Neural progenitor cell (in vitro differentiated cells): ENCODE measurements around the gene FCGR3B. TPM values are rescaled to one million over a fixed set of nuclear protein-coding genes. Genes with fewer than 3 reads are reported as not detected.
A peak's percentile ranks its signal among the peaks of the same experiment; 100 is the strongest.
"Not testable (repeated sequence)": the region's sequence is repeated elsewhere in the genome, so short reads cannot be mapped to it uniquely, and the experiment has no call there.

Source experiments
- DNase-seq: peaks from one replicate; pipeline ENCODE4 v3.0.0-alpha.2; 2016; ENCODE audit warnings: low spot score
- H2AFZ ChIP-seq: fragments of 200-600 bp; sonication (generic); replicated peaks from 2 replicates; pipeline ENCODE4 v1.6.1; 2016; ENCODE audit warnings: antibody characterized with exemption
- H3F3A ChIP-seq: fragments of 200-600 bp; sonication (generic); 2 replicates; pipeline ENCODE4 v1.6.1; 2016; ENCODE audit warnings: antibody characterized with exemption, low read depth
- H3K27ac ChIP-seq: fragments of 200-600 bp; sonication (generic); 2 replicates; pipeline ENCODE4 v1.5.1; 2016; ENCODE audit warnings: mild to moderate bottlenecking
- H3K27me3 ChIP-seq: fragments of 200-600 bp; sonication (generic); 2 replicates; pipeline ENCODE4 v1.6.1; 2016; ENCODE audit warnings: mild to moderate bottlenecking, moderate library complexity
- H3K36me3 ChIP-seq: fragments of 200-600 bp; sonication (generic); 2 replicates; pipeline ENCODE4 v1.5.1; 2016
- H3K4me1 ChIP-seq: fragments of 200-600 bp; sonication (generic); 2 replicates; pipeline ENCODE4 v1.6.1; 2016; ENCODE audit warnings: mixed run types
- H3K4me2 ChIP-seq: fragments of 200-600 bp; sonication (generic); 2 replicates; pipeline ENCODE4 v1.6.1; 2016
- H3K4me3 ChIP-seq: fragments of 200-600 bp; sonication (generic); 2 replicates; pipeline ENCODE4 v1.5.1; 2016
- H3K79me2 ChIP-seq: fragments of 200-600 bp; sonication (generic); 2 replicates; pipeline ENCODE4 v1.6.1; 2016; ENCODE audit warnings: low read depth
- H3K9ac ChIP-seq: fragments of 200-600 bp; sonication (generic); 2 replicates; pipeline ENCODE4 v1.6.1; 2016
- H3K9me3 ChIP-seq: fragments of 200-600 bp; sonication (generic); 2 replicates; pipeline ENCODE4 v1.5.1; 2016; ENCODE audit warnings: low read depth
- H4K20me1 ChIP-seq: fragments of 200-600 bp; sonication (generic); 2 replicates; pipeline ENCODE4 v1.6.1; 2016; ENCODE audit warnings: low read depth
- H3K27ac Mint-ChIP-seq: 3 replicates; pipeline ENCODE4 v1.8.0; 2021; ENCODE audit warnings: mixed read lengths
- H3K27me3 Mint-ChIP-seq: 2 replicates; pipeline ENCODE4 v1.8.0; 2022; ENCODE audit warnings: low read depth, mild to moderate bottlenecking, inconsistent platforms, moderate library complexity, mixed read lengths; ENCODE audit not compliant: insufficient read depth
- H3K36me3 Mint-ChIP-seq: 3 replicates; pipeline ENCODE4 v1.8.0; 2021; ENCODE audit warnings: mixed read lengths
- H3K4me1 Mint-ChIP-seq: 3 replicates; pipeline ENCODE4 v1.8.0; 2021; ENCODE audit warnings: mixed read lengths
- H3K4me3 Mint-ChIP-seq: 3 replicates; pipeline ENCODE4 v1.8.0; 2021; ENCODE audit warnings: mild to moderate bottlenecking, moderate library complexity, mixed read lengths
- H3K9me3 Mint-ChIP-seq: 3 replicates; pipeline ENCODE4 v1.8.0; 2020; ENCODE audit warnings: mixed read lengths
- EZH2 ChIP-seq: fragments of 200-600 bp; sonication (generic); IDR thresholded peaks from 2 replicates; pipeline ENCODE4 v1.6.1; 2017; ENCODE audit warnings: antibody characterized with exemption, mild to moderate bottlenecking, moderate library complexity
- total RNA-seq: library from RNA; depleted of rRNA; stranded (reverse); fragments of >200 nt; gene quantifications from 2 replicates; pipeline ENCODE4 v1.2.3, GENCODE V29; 2015; ENCODE audit warnings: low replicate concordance

The FCGR3B gene
- total RNA-seq, 1 donor from 2014 or later: not detected

DNA sequence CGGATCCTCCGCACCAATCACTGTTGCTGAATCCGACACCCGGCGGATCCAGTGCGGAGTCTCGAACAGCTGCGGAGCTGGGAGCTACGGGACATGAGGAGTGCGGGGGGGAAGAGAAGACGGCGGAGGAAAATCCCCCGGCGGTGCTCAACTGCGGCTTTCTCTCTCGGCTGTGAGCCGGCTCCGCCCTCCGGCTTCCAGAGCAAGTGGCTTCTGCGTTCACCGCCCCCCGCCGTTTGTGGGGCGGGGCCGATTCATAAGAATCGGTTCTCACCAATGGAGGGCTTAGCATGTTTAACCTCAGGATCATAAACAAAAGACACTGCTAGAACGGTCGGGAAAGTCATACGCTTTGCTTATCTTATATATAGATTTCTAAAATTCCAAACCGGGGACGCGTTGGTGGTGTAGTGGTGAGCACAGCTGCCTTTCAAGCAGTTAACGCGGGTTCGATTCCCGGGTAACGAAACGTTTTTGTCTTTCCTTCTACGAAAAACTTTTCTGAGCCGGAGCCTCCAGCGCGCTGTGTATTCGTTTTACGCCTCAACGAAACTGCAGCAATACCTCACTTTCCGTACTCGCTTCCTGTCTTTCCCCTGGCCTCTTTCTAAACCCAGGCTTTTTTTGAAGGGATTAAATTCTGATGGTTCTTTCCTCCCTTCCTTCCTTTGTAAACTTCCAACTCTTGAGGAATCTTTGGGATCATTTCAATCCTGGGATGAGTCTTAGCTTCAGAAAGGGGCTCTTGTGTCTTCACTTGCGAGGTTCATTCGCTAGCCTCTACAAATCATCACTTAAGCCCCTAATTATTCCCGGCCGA, 18.4 kb downstream of the FCGR3B start:
- Mint-ChIP-seq H3K27ac (peak overlapping the region; percentile 99), H3K4me3 (peak overlapping the region; percentile 88)
- not testable (repeated sequence) for H3K9ac ChIP-seq

GRCh38 chr1:161611866-161612321, 19.1 kb downstream of the FCGR3B start:
- peak overlapping the region; percentile 88 for H3K4me3 Mint-ChIP-seq
- peaks cover 18% of the 10 kb centered on the region for H3K27me3 ChIP-seq
- not testable (repeated sequence) for H3K9me3 Mint-ChIP-seq, H3K27ac ChIP-seq, H3K9ac ChIP-seq, H3K4me1 ChIP-seq, H3K4me1 Mint-ChIP-seq, H4K20me1 ChIP-seq, H3K79me2 ChIP-seq, H3K36me3 Mint-ChIP-seq, H3K36me3 ChIP-seq, H3K9me3 ChIP-seq
- H3K27me3 Mint-ChIP-seq: peaks cover 17% of the 10 kb centered on the region
- peak; percentile 66 for DNase-seq
- peak overlapping the region; percentile 54 for H3K4me3 ChIP-seq
- peak overlapping the region; percentile 65 for H3K4me2 ChIP-seq
- peak overlapping the region; percentile 99 for H3K27ac Mint-ChIP-seq
- H3F3A ChIP-seq: peaks cover 13% of the 10 kb centered on the region
- peak overlapping the region; percentile 73 for H2AFZ ChIP-seq
- TF ChIP-seq EZH2: peak; percentile 36

More for the DNA sequence above, 18.4 kb downstream of the FCGR3B start:
- peak overlapping the region; percentile 88 for H2AFZ ChIP-seq
- not testable (repeated sequence) for H3K9me3 ChIP-seq, H3K4me1 Mint-ChIP-seq, H4K20me1 ChIP-seq, H3K4me1 ChIP-seq, H3K9me3 Mint-ChIP-seq, H3K36me3 ChIP-seq, H3K36me3 Mint-ChIP-seq, H3K79me2 ChIP-seq
- H3F3A ChIP-seq: peaks cover 13% of the 10 kb centered on the region
- H3K4me2 ChIP-seq: peak overlapping the region; percentile 65
- peak overlapping the region; percentile 54 for H3K4me3 ChIP-seq
- H3K27me3 Mint-ChIP-seq: peaks cover 17% of the 10 kb centered on the region
- H3K27me3 ChIP-seq: peaks cover 18% of the 10 kb centered on the region
- peak; percentile 98 for DNase-seq
- peak; percentile 31 for TF ChIP-seq EZH2
- H3K27ac ChIP-seq: peak overlapping the region; percentile 45

GRCh38 chr1:161610198-161610597, 20.8 kb downstream of the FCGR3B start:
- not testable (repeated sequence) for H3K4me2 ChIP-seq, H3K4me3 ChIP-seq, H4K20me1 ChIP-seq, DNase-seq, H3K4me1 Mint-ChIP-seq, H3K36me3 Mint-ChIP-seq, H3K4me1 ChIP-seq, H3K79me2 ChIP-seq, H3K9me3 Mint-ChIP-seq, H3K36me3 ChIP-seq, H3K27ac ChIP-seq, H3K27ac Mint-ChIP-seq, H3K9ac ChIP-seq, H3K9me3 ChIP-seq, H2AFZ ChIP-seq
- H3K27me3 Mint-ChIP-seq: peaks cover 15% of the 10 kb centered on the region
- H3K27me3 ChIP-seq: peaks cover 26% of the 10 kb centered on the region
- peaks cover 13% of the 10 kb centered on the region for H3F3A ChIP-seq
- H3K4me3 Mint-ChIP-seq: peak overlapping the region; percentile 35

GRCh38 chr1:161606541-161607336, 24.2 kb downstream of the FCGR3B start:
- H3K27me3 Mint-ChIP-seq, H3K9me3 Mint-ChIP-seq, H3K9me3 ChIP-seq: not testable (repeated sequence)

GRCh38 chr1:161605762-161606540, 25.0 kb downstream of the FCGR3B start:
- H3K4me2 ChIP-seq, H3K4me3 Mint-ChIP-seq, H3K4me1 ChIP-seq, H3K36me3 ChIP-seq, DNase-seq, H3K79me2 ChIP-seq, H3K27ac Mint-ChIP-seq, H3K27ac ChIP-seq, H4K20me1 ChIP-seq, H3K27me3 Mint-ChIP-seq, H2AFZ ChIP-seq, H3K9ac ChIP-seq, H3K36me3 Mint-ChIP-seq, H3K9me3 Mint-ChIP-seq, H3K4me1 Mint-ChIP-seq, H3K4me3 ChIP-seq, H3F3A ChIP-seq, H3K9me3 ChIP-seq: not testable (repeated sequence)
- peaks cover 33% of the 10 kb centered on the region for H3K27me3 ChIP-seq

More at GRCh38 chr1:161606541-161607336, 24.2 kb downstream of the FCGR3B start:
- not testable (repeated sequence) for H3F3A ChIP-seq, H3K36me3 ChIP-seq, H3K4me2 ChIP-seq, H4K20me1 ChIP-seq, DNase-seq, H3K4me3 ChIP-seq, H3K36me3 Mint-ChIP-seq, H3K79me2 ChIP-seq, H3K27ac Mint-ChIP-seq, H2AFZ ChIP-seq, H3K4me3 Mint-ChIP-seq, H3K27ac ChIP-seq, H3K4me1 ChIP-seq, H3K4me1 Mint-ChIP-seq, H3K9ac ChIP-seq
- peaks cover 35% of the 10 kb centered on the region for H3K27me3 ChIP-seq

DNA sequence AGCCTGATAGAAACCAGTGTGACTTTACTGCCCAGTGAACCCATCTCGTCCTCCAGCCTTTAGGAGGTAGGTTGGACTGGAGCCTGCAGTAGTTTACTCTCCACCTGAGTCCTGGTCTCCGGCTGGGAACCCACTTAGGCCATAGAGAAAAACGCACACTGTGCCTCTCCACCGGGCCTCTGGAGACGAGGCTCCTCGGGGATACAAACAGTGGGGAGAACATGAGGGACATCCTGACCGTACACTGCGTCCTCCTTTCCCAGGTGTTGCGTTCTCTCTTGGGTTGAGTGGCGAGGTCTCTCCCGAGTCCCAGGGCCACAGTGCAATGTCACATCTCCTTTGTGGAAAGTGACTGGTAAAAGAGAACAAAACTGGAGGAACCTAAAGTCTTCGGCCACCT, 26.0 kb downstream of the FCGR3B start:
- not testable (repeated sequence) for H3K4me3 Mint-ChIP-seq, H2AFZ ChIP-seq, H3K79me2 ChIP-seq, H3K9me3 ChIP-seq, DNase-seq, H3K4me1 ChIP-seq, H3K4me2 ChIP-seq, H3K4me3 ChIP-seq, H4K20me1 ChIP-seq, H3K9ac ChIP-seq, H3K36me3 Mint-ChIP-seq, H3F3A ChIP-seq, H3K27ac ChIP-seq, H3K36me3 ChIP-seq, H3K27me3 Mint-ChIP-seq, H3K4me1 Mint-ChIP-seq, H3K9me3 Mint-ChIP-seq
- peaks cover 25% of the 10 kb centered on the region for H3K27me3 ChIP-seq
- peak overlapping the region; percentile 60 for H3K27ac Mint-ChIP-seq

GRCh38 chr1:161597077-161597476, 33.9 kb downstream of the FCGR3B start:
- H3K9me3 Mint-ChIP-seq, H3K4me2 ChIP-seq, H3K9me3 ChIP-seq, H3K27ac ChIP-seq, H3K9ac ChIP-seq, DNase-seq, H2AFZ ChIP-seq, H3K27ac Mint-ChIP-seq, H3K4me3 Mint-ChIP-seq, H3K27me3 ChIP-seq, H3K4me1 ChIP-seq, H3K4me1 Mint-ChIP-seq, H3K4me3 ChIP-seq, H3K36me3 ChIP-seq, H4K20me1 ChIP-seq, H3K27me3 Mint-ChIP-seq, H3F3A ChIP-seq, H3K79me2 ChIP-seq, H3K36me3 Mint-ChIP-seq: not testable (repeated sequence)
